SU-DHL-6 (cell line): ENCODE measurements around the gene SPATC1L.

Source experiments
- EZH2phosphoT487 ChIP-seq: fragments of 200-600 bp; sonication (generic), shearing (Covaris generic); conservative IDR thresholded peaks from 2 replicates; pipeline ENCODE4 v1.6.1; 2018; ENCODE audit warnings: mild to moderate bottlenecking, antibody characterized with exemption, low read length, moderate library complexity, mixed read lengths
- TF ChIP-seq, protein P1 (sequence below): fragments of 200-600 bp; sonication (generic); IDR thresholded peaks from one replicate; pipeline ENCODE4 v1.5.1; 2017; ENCODE audit warnings: antibody characterized with exemption, mild to moderate bottlenecking, low read length, moderate library complexity; ENCODE audit not compliant: insufficient read depth, poor library complexity, severe bottlenecking

DNA sequence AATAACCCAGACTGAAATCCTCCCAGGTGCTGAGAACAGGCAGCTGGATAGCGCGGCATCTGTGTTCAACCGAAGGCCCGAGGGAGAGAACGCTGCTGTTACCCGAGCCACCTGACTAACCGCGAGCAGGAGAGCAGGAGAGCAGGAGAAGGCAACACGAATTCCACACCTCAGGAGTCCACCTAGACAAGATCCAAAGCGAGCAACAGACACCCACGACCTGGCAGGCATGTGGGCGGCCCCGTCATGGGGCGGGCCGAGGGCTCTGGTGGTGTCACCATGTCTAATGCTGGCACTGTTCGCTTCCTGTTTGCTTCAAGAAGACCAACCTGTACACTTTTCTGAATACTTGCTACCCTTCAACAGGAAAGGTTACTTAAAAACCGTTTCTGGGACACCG lies 20.9 kb upstream of the SPATC1L start:
- TF ChIP-seq, protein P1, sequence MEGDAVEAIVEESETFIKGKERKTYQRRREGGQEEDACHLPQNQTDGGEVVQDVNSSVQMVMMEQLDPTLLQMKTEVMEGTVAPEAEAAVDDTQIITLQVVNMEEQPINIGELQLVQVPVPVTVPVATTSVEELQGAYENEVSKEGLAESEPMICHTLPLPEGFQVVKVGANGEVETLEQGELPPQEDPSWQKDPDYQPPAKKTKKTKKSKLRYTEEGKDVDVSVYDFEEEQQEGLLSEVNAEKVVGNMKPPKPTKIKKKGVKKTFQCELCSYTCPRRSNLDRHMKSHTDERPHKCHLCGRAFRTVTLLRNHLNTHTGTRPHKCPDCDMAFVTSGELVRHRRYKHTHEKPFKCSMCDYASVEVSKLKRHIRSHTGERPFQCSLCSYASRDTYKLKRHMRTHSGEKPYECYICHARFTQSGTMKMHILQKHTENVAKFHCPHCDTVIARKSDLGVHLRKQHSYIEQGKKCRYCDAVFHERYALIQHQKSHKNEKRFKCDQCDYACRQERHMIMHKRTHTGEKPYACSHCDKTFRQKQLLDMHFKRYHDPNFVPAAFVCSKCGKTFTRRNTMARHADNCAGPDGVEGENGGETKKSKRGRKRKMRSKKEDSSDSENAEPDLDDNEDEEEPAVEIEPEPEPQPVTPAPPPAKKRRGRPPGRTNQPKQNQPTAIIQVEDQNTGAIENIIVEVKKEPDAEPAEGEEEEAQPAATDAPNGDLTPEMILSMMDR: no peak
- no peak for TF ChIP-seq EZH2phosphoT487
